Kidney epithelial cell (primary cell): ENCODE data around the gene TEF. TPM values are rescaled to one million over a fixed set of nuclear protein-coding genes. Genes with fewer than 3 reads are reported as not detected.

Experiments
- DNase-seq: peaks from one replicate; pipeline ENCODE4 v3.0.0-alpha.2; 2010; ENCODE audit warnings: low read depth
- H3K27me3 ChIP-seq: 2 replicates; pipeline ENCODE4 v1.6.0; 2011; ENCODE audit warnings: low read length; ENCODE audit not compliant: control insufficient read depth, insufficient read depth
- H3K36me3 ChIP-seq: 2 replicates; pipeline ENCODE4 v1.5.1; 2011; ENCODE audit warnings: low read length; ENCODE audit not compliant: control insufficient read depth, insufficient read depth
- H3K4me3 ChIP-seq: 2 replicates; pipeline ENCODE4 v1.5.1; 2011; ENCODE audit warnings: low read depth, mild to moderate bottlenecking, control low read depth, low read length
- total RNA-seq: library from RNA; depleted of rRNA; stranded (reverse); fragments of >200 nt; gene quantifications from 2 replicates; pipeline ENCODE4 v1.2.3, GENCODE V29; 2015
- TF ChIP-seq, protein P1 (sequence below): IDR thresholded peaks from 2 replicates; pipeline ENCODE4 v1.5.1; 2011; ENCODE audit warnings: mild to moderate bottlenecking, moderate library complexity, low read length, control low read depth, inconsistent platforms; ENCODE audit not compliant: insufficient read depth, poor library complexity, severe bottlenecking

TEF gene
- total RNA-seq, 1 donor from 2014 or later: 4.0 TPM

DNA sequence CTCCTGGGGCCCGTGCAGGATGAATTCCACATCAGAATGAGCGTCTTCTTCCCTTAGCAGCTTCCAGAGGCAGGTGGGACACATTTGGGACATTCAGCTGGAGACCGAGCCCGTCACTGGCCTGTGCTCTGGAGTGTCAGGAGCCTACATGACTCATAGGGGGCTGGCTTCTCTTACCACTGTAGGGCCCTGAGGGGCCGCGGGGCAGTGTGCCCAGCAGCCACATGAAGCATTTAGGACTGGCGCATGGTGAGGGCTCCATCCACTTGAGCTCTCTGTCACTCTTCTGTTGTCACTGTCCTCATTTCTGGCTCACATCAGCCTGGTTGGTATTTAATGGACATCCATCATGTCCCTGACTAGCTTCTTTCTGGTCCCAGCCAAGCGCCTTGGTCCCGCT lies 38.0 kb upstream of the TEF start:
- Histone ChIP-seq H3K36me3 (peaks cover 5% of the 10 kb centered on the region), H3K4me3 (no peak overlapping the region), H3K27me3 (no peaks in the 10 kb centered on the region)
- no peak for DNase-seq
- TF ChIP-seq, protein P1, sequence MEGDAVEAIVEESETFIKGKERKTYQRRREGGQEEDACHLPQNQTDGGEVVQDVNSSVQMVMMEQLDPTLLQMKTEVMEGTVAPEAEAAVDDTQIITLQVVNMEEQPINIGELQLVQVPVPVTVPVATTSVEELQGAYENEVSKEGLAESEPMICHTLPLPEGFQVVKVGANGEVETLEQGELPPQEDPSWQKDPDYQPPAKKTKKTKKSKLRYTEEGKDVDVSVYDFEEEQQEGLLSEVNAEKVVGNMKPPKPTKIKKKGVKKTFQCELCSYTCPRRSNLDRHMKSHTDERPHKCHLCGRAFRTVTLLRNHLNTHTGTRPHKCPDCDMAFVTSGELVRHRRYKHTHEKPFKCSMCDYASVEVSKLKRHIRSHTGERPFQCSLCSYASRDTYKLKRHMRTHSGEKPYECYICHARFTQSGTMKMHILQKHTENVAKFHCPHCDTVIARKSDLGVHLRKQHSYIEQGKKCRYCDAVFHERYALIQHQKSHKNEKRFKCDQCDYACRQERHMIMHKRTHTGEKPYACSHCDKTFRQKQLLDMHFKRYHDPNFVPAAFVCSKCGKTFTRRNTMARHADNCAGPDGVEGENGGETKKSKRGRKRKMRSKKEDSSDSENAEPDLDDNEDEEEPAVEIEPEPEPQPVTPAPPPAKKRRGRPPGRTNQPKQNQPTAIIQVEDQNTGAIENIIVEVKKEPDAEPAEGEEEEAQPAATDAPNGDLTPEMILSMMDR: no peak

DNA sequence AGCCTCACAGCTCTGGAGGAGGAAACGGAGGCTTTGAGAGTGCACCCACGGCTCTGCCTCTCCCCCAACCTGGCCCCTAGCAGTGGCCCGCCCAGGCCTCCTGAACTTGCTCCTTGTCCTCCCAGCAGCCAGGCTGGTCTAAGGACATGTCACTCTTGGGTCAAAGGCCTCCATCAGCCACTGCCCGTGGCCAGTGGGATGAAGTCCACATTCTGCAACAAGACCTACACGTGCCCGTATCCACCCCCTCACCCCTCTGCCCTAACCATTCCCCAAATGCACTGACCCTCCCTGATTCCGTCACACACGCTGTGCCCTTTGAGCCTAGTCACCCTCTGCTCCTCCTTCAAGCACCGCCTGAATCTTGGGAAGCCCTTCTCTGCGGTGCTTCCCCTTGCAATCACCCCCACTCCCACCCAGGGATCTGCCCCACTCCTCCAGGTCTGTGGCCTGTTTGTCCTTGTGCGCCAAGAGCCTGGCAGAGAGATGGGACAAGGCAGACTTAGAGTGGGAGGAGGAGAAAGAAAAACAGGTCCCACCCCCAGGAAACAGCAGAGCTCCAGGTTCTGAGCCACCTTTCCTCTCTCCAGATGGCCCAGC lies 37.5 kb upstream of the TEF start:
- DNase-seq: no peak
- TF ChIP-seq, protein P1: no peak
- Histone ChIP-seq H3K4me3 (no peak overlapping the region), H3K27me3 (no peaks in the 10 kb centered on the region), H3K36me3 (peaks cover 6% of the 10 kb centered on the region)

DNA sequence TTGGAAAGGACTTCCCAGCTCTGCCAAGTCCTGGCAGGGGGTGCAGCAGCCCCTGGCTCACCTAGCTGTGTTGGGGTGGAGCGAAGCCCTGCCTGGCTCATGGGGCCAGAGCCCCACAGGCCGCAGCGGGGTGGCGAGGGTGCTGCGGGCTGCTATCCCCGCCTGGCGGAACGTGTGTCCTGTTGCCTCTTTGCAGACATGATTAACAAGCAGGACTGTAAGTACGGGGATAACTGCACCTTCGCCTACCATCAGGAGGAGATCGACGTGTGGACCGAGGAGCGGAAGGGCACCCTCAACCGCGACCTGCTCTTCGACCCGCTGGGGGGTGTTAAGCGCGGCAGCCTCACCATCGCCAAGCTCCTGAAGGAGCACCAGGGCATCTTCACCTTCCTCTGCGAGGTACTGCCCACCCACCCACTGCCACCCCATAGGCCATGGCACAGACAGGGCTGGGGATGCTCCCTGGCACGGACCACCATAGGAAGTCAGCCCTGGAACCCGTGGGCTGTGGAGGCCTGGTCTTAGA lies 35.9 kb upstream of the TEF start:
- H3K27me3 ChIP-seq: no peaks in the 10 kb centered on the region
- DNase-seq: no peak
- peaks cover 6% of the 10 kb centered on the region for H3K36me3 ChIP-seq
- no peak overlapping the region for H3K4me3 ChIP-seq
- TF ChIP-seq, protein P1: no peak

DNA sequence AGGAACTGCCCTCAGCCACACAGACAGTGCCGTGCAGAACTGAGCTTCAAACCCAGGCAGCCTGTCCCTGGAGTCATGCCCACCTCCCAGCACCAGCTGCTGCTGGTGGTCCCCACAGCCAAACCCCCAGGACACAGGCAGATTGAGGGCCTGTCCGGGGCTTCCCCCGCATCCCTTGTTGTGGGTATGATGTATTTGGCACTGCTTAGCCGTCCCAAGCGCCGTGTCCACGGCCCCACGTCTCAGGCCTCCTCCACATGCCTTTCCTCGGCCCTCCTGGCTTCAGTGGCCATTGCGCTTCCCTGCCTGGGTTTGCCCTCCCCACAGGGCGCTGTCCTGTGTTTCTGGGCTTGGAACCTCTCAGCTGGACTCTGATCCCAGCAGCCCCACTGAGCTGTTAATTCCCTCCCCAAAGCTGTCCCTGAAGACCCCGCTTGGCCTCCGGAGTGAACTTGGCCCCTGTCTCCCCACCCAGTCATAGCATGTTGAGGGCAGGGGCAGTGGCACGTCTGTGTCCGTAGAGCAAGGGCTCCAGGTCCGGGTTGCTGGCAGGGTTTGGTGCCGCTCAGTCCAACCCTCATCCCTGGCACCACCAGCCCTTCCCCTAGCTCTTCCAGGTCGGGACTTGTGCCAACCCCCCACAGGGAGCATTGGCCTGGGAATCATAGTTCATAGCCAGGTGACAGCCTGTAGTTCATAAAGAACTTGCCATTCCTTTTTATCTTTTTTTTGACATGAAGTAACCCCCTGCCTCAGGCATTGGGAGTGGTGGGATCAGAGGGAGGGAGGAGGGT lies 34.5 kb upstream of the TEF start:
- DNase-seq: no peak
- H3K4me3 ChIP-seq: no peak overlapping the region
- peaks cover 10% of the 10 kb centered on the region for H3K36me3 ChIP-seq
- TF ChIP-seq, protein P1: no peak
- no peaks in the 10 kb centered on the region for H3K27me3 ChIP-seq

DNA sequence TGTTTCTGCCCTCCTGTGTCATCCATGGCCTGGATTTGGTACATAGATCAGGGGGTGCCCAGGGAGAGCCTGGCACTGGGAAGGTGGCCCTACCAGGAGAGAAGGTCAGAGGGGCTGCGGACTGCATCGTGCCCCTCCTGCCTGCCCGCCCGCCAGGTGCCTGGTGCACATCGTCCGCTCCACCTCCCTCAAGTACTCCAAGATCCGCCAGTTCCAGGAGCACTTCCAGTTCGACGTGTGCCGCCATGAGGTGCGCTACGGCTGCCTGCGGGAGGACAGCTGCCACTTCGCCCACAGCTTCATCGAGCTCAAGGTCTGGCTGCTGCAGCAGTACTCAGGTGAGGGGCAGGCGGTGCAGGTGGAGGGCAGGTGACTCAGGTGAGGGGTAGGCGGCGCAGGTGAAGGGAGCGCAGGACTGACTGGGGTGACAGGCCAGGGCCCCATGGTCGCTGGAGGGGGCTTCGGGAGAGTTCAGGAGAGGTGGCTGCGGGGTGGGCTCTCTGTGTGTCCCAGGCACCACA lies 32.7 kb upstream of the TEF start:
- no peaks in the 10 kb centered on the region for H3K27me3 ChIP-seq
- DNase-seq: no peak
- no peak overlapping the region for H3K4me3 ChIP-seq
- peaks cover 9% of the 10 kb centered on the region for H3K36me3 ChIP-seq
- TF ChIP-seq, protein P1: no peak

DNA sequence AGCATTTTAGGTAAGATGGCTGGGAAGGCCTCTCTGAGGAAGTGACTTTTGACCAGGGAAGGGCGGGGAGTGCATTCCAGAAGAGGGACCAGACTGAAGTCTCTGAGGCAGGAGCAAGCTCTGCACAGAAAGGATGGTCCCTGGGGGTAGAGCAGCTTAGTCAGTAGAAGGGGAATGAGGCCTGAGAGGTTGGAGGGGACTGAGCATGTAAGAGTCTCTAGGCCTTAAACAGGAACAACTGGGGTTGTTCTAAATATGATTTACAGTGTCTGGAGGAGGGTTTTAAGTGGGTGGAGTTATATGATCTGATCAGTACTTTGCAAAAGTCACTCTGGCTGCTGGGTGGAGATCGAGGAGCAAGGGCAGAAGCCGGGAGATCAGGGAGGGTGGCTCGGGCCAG lies 31.7 kb upstream of the TEF start:
- no peak overlapping the region for H3K4me3 ChIP-seq
- no peaks in the 10 kb centered on the region for H3K27me3 ChIP-seq
- H3K36me3 ChIP-seq: peaks cover 8% of the 10 kb centered on the region
- TF ChIP-seq, protein P1: no peak
- DNase-seq: no peak
